GM21737 (cell line): ENCODE data around the gene SMARCA1.
"Not testable (repeated sequence)": the region's sequence is repeated elsewhere in the genome, so short reads cannot be mapped to it uniquely, and the experiment has no call there.

Source experiments
- ATAC-seq: cut with Tn5 transposase; IDR thresholded peaks from one replicate; pipeline ENCODE4 v1.9.1; 2021; ENCODE audit warnings: mild to moderate bottlenecking, moderate library complexity; ENCODE audit not compliant: unreplicated experiment

The SMARCA1 gene, protein sequence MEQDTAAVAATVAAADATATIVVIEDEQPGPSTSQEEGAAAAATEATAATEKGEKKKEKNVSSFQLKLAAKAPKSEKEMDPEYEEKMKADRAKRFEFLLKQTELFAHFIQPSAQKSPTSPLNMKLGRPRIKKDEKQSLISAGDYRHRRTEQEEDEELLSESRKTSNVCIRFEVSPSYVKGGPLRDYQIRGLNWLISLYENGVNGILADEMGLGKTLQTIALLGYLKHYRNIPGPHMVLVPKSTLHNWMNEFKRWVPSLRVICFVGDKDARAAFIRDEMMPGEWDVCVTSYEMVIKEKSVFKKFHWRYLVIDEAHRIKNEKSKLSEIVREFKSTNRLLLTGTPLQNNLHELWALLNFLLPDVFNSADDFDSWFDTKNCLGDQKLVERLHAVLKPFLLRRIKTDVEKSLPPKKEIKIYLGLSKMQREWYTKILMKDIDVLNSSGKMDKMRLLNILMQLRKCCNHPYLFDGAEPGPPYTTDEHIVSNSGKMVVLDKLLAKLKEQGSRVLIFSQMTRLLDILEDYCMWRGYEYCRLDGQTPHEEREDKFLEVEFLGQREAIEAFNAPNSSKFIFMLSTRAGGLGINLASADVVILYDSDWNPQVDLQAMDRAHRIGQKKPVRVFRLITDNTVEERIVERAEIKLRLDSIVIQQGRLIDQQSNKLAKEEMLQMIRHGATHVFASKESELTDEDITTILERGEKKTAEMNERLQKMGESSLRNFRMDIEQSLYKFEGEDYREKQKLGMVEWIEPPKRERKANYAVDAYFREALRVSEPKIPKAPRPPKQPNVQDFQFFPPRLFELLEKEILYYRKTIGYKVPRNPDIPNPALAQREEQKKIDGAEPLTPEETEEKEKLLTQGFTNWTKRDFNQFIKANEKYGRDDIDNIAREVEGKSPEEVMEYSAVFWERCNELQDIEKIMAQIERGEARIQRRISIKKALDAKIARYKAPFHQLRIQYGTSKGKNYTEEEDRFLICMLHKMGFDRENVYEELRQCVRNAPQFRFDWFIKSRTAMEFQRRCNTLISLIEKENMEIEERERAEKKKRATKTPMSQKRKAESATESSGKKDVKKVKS

DNA sequence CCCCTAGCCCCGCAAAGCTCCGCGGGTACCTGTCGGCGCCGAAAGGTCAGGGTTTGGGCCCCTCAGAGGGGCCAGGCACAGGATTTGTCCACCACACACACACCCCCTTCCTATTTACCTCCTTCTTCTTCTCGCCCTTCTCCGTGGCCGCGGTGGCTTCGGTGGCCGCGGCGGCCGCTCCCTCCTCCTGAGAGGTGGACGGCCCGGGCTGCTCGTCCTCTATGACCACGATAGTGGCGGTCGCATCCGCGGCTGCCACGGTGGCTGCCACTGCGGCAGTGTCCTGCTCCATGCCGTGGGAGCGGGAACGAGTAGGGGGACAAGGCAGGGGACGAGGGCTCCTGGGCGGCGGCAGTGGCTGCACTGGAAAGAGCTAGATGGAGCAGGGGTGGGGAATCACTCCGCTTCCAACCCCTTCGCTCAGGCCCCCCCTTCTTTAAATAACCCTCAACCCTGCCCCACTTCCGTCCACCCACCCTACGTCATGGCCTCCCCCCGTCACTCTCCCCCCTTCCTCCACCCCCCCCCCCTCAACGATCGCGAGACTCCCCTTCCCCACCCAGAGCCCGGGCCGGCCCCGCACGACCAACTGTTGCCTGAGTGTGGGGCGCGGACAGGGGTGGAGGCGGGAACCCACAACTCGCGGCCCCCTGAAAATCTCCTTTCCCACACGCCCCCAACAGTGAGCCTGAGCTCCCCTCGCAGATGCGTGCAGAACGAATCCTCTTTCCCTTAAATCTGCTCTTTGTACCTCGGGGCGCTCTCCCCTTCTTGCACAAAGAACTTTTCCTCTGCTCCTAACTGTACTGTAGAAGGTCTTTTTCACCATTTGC lies at the start of gene SMARCA1:
TSS of gene SMARCA1 (minus strand) at position 412 of the 833 bp plus-strand sequence. CDS start at position 292, 120 bp downstream.
- ATAC-seq = no peak

DNA sequence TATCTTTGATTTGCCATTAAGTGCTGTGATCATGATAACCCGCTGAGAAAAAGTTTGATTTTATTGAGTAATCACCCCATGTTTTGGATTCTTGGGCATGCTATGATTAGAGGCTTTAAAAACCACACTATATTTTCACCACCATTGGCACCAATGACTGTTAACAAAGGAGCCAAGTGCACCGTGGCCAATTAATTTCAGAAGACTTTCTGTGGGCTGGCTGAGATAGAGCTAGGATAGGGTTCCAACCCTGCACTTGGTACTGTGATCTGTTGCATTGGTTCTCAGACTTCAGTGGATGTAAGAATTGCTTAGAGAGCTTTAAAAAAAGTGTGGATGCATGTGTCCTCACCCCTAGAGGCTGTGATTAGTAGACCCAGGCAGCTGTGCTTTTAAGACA lies 49.1 kb upstream of the SMARCA1 start:
- ATAC-seq = no peak

DNA sequence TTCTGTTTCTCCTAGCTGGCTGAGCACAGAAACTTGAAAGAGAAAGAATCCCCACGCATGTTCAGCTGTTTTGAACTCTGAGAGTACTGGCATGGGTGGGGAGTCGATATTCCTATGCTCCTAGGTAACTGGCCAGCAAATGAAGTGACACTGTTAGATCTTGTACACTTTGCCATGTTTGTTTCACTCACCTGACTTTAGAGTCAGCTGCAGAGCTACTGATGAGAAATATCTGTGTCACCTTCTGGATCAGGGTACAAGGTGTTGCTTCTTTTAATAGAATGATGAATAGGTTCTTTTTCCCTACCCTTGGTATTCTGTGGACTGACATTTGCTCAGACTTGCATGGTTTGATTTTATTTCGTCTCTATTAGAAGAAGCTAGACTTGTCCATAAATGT lies 45.1 kb upstream of the SMARCA1 start:
- no peak for ATAC-seq

DNA sequence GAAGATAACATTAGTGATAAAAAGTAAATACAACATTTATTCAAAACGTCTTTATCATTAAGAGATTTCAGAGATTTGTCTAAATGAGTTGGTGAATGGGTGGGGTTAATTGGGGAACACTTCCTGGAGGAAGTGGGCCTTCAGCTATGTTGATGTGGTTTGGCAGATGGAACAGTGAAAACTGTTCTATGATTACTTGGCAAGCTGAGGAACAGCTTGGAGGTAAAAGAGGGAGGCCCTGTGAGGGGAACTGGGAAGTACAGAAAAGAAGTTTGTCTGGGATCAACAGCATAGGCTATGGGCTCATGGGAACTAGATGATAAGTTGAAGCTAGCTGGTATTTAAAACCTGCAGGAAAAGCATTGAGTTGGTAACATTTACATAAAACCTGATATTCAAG lies 42.8 kb upstream of the SMARCA1 start:
- no peak for ATAC-seq

DNA sequence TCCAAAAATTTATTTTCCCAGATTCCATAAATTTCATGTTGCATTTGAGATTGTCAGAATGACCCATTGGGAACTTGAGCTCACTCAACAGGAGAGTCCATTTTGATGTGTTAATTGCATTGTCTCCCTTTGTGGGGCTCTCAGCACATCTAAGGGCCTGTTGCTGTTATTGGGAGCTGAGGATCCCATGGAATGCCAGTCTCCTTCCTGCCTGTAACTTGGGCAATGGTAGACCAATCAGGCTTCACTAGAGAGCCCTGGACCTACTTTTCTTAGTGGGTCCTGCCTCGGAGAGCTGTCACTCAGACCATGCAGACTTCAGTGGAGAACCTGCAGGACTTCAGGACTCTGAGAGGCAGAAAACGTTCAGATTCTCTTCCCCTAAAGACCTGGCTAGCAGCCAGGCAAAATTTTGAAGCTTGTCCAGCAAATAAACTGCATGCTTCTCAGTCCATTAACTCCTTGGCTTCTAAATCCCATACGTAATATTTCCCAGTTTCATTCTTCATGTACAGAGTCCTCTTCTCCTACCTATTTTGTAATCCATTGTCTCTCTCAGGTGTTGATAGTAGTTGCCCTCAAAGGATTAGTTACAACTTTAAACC lies 41.9 kb upstream of the SMARCA1 start:
- ATAC-seq = no peak

GRCh38 chrX:129564345-129564744 lies 41.1 kb upstream of the SMARCA1 start:
- ATAC-seq = not testable (repeated sequence)

- ATAC-seq = no peak
Observed at GRCh38 chrX:129561453-129561852, 38.2 kb upstream of the SMARCA1 start.

GRCh38 chrX:129559783-129560182 lies 36.5 kb upstream of the SMARCA1 start:
- ATAC-seq = no peak

DNA sequence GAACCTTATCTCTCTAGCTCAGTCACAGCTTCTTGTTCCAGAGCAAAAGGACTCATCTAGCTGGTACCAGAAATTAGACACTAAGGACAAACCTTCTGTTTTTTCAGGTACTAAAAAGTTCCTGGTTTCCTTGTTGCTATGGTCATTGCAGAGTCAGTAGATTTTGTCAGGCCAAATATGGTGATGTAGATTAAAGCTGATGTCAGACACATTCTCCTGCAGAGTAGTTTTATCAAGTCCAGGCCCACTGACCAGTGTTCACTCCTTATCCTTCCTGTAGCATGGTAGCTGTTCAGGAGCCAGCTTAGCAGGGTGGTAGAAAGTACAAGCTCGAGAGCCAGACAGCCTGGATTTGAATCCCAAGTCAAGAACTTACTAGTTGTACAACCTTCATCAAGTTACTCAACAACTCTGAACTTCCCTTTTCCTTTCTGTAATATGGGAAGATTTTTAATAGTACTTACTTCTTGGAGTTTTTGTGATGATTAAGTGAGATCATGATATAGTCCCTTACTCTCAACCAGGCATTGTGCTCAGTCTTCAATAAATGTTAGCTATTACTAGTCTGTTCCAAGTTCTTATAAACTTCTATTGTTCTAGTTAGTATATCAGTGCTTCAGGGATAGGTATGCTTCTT lies 34.7 kb upstream of the SMARCA1 start:
- ATAC-seq = no peak

DNA sequence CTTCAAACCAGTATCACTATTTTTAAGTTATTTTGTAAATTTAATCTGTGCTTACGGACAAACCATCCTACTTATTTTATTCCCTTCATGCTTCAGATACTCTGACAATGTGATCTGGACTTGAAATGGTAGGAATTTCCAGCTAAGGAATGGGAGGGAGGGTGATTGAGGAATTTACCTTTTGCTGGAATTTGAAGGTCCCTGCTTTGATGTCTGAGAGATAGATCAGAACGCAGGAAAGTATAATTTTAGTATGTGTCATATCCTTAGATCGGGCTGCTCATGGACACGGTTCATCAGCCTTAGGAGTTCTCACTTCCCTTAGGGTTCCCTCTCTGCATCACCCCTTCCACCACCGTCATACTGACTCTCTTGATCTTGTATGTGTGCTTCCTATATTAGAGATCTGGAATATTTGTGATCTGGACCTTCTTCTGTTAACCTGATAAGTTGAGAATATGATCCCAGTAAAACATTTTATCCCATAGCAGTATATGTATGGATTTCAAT lies 33.6 kb upstream of the SMARCA1 start:
- no peak for ATAC-seq

DNA sequence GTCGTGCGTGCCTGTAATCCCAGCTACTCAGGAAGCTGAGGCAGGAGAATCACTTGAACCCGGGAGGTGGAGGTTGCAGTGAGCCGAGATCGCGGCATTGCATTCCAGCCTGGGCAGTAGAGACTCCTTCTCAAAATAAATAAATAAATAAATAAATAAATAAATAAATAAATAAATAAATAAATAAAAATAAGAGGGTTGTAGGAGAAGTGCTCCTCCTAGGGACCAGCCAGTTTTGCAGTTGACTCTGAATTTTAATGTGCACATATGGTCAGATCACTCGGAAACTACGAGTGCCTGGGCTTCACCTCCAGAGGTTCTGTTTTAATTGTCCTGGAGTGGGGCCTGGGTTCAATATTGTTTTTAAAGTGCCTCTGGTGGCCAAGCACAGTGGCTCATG lies 31.5 kb upstream of the SMARCA1 start:
- ATAC-seq = not testable (repeated sequence)

DNA sequence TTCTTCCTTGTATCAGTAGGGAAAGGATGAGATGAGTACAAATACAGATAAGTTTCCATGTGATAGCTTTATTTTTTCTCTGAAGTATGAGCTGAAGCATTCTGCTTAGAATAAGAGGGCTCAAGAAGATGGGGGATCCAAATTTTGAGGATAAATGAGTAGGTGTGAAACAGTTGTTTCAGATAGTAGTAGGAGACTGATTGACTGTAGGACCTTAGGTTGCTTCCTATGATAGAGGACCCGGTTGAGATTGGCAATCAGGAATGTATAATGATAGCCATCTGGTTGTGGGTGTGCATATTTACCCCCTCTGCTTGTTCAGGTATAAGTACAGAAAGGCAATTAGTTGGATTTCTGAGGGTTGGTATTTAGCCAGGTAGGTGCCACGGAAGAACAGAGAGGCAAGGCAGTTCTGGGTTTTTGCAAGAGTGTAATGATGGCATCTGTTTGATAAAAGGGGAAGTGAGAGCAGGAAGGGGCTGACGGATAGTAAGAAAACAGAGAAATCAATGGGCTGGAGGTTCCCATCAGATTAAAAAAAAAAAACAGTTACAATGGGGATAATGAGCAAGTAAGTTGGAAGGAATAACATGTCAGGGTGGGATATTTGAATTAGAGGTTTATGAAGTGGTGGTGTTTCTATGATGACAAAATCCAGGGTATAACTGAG lies 30.5 kb upstream of the SMARCA1 start:
- peak; percentile 91 for ATAC-seq

DNA sequence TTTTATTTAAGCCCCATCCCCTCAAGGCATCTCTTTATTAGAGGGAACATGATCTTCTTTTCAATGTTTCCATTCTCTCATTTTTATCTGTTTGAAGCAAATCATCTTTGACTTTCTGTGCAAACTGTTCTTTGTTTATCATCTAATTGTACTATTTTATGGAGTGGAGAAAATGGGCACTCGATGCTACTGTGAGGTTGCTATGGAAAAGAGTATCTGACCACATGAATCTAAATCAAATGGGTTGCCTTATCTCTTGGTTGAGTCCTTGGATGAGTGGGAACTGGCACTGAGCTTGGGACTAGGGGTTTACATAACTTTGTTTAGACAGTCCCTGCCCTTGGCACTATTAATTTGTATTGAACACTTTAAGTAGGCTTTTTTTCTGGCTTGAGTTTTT lies 25.8 kb upstream of the SMARCA1 start:
- ATAC-seq = no peak

- ATAC-seq = no peak
Observed at GRCh38 chrX:129545408-129545807, 22.1 kb upstream of the SMARCA1 start.

- no peak for ATAC-seq
Observed at GRCh38 chrX:129544780-129545179, 21.5 kb upstream of the SMARCA1 start.

DNA sequence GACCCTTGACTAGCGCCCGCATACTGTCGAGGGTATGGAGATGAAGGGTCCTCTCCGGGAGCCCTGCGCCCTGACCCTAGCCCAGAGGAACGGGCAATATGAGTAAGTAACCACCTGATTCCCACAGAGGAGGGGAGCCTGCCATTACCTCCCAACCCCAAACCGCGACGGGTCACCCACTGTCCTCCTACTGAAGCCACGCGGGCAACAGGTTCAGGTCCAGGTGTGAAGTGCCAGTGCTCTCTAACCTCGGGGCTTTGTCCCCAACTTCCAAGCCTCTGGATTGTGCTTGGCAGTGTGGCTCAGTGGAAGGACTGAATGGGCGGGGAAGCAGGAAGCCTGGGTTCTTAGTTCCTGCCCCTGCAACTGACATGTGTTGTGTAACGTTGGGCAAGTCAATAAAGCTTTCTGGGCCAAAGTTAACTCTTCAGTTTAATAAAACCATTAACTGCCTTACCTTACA lies 17.5 kb upstream of the SMARCA1 start:
- ATAC-seq = no peak

- ATAC-seq = peak; percentile 97
Observed at GRCh38 chrX:129540068-129540653, 16.9 kb upstream of the SMARCA1 start, which contains the start of gene OCRL. Gene OCRL (plus strand): TSS chrX:129540259. CDS start chrX:129540440, 181 bp downstream.

GRCh38 chrX:129534816-129535578 lies 11.7 kb upstream of the SMARCA1 start:
- ATAC-seq = no peak
